Testis (tissue), 3 donors: ENCODE results near the gene TUBB3. TPM values are rescaled to one million over a fixed set of nuclear protein-coding genes. Genes with fewer than 3 reads are reported as not detected.
"Not testable (repeated sequence)": the region's sequence is repeated elsewhere in the genome, so short reads cannot be mapped to it uniquely, and the experiment has no call there.

Source experiments
- DNase-seq: peaks from one replicate; pipeline ENCODE4 v3.0.0-alpha.2; 2019
- H3K27ac ChIP-seq, 2 donors: fragments of 200-600 bp; sonication (generic); one replicate each; pipeline ENCODE4 v1.5.1; 2019
- H3K27me3 ChIP-seq: fragments of 200-600 bp; sonication (generic); one replicate; pipeline ENCODE4 v1.5.1; 2019
- H3K36me3 ChIP-seq: fragments of 200-600 bp; sonication (generic); one replicate; pipeline ENCODE4 v1.5.1; 2017; ENCODE audit warnings: low read depth; ENCODE audit errors: missing control alignments
- H3K4me1 ChIP-seq: fragments of 200-600 bp; sonication (generic); one replicate; pipeline ENCODE4 v1.5.1; 2019
- H3K4me3 ChIP-seq, 2 donors: fragments of 200-600 bp; sonication (generic); one replicate each; pipeline ENCODE4 v1.5.1; 2017 to 2019
- H3K9me3 ChIP-seq: fragments of 200-600 bp; sonication (generic); one replicate; pipeline ENCODE4 v1.5.1; 2017
- POLR2A ChIP-seq: fragments of 450-650 bp; IDR thresholded peaks from one replicate; pipeline ENCODE4 v1.6.1; 2017; ENCODE audit warnings: antibody characterized with exemption, mild to moderate bottlenecking, moderate library complexity
- WGBS, 2 donors: methylation state at CpG; one replicate each; pipeline ENCODE4 v1.1.5; 2018; 5-methylcytosine and 5-hydroxymethylcytosine counted together
- intact Hi-C: fragments of 100-400 bp; cut with DNase I; formaldehyde crosslinking; loops from one replicate; pipeline ENCODE4 v1.15.1; 2023; ENCODE audit warnings: low total_unique reads
- polyA plus RNA-seq: library from polyadenylated mRNA; stranded (reverse); fragments of 350-450 nt; fragmentation: Illumina TruSeq; extraction: RNeasy Lipid Tissue Mini Kit (QIAGEN cat#74804); gene quantifications from one replicate; pipeline ENCODE4 v1.2.3, GENCODE V29; 2014; ENCODE audit warnings: low read depth, low replicate concordance; ENCODE audit not compliant: insufficient read depth
- total RNA-seq, 2 donors: library from RNA; depleted of rRNA; stranded (reverse); fragments of >200 nt; gene quantifications; one replicate each; pipeline ENCODE4 v1.2.3, GENCODE V29; 2016
- TF ChIP-seq, protein P1 (sequence below), 3 experiments: fragments of 450-650 bp in 2 of 3; fragments of 200-600 bp in 1 of 3; sonication (generic) in 1 of 3; IDR thresholded peaks; one replicate each; pipeline ENCODE4 v1.5.1; 2016 to 2019; ENCODE audit warnings: antibody characterized with exemption in 3 of 3, mild to moderate bottlenecking in 2 of 3, moderate library complexity in 1 of 3

TUBB3 gene
- total and polyA plus RNA-seq, 3 donors from 2014 or later = 38.8 to 61.7 (median 56.5) TPM

DNA sequence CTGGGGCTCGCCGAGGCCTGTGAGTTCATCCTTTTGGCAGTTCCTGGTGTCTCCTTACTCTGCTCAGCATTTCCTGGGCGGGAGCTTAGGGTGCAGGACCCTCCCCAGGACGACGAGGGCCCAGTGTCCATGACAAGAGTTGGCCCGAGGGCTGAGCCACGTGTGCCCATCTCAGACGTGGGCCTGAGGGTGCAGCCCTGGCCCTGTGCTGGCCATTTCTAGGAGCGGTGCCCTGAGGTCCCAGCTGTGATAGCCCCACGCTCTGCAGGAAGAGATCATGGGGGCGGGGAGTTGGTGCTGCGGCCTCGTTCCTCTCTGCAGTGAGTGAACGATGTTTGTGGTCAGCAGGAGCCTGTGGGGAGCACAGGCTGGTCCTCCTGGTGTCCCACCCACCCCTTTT, 10.5 kb upstream of the TUBB3 start:
- Histone ChIP-seq H3K27me3 (no peaks in the 10 kb centered on the region), H3K27ac (no peak overlapping the region), H3K4me1 (peaks cover 9% of the 10 kb centered on the region), H3K9me3 (no peaks in the 10 kb centered on the region), H3K36me3 (no peaks in the 10 kb centered on the region), H3K4me3 (no peak overlapping the region)
- DNase-seq = no peak
- intact Hi-C loops = no loop called here
- TF ChIP-seq, protein P1, sequence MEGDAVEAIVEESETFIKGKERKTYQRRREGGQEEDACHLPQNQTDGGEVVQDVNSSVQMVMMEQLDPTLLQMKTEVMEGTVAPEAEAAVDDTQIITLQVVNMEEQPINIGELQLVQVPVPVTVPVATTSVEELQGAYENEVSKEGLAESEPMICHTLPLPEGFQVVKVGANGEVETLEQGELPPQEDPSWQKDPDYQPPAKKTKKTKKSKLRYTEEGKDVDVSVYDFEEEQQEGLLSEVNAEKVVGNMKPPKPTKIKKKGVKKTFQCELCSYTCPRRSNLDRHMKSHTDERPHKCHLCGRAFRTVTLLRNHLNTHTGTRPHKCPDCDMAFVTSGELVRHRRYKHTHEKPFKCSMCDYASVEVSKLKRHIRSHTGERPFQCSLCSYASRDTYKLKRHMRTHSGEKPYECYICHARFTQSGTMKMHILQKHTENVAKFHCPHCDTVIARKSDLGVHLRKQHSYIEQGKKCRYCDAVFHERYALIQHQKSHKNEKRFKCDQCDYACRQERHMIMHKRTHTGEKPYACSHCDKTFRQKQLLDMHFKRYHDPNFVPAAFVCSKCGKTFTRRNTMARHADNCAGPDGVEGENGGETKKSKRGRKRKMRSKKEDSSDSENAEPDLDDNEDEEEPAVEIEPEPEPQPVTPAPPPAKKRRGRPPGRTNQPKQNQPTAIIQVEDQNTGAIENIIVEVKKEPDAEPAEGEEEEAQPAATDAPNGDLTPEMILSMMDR (IDR thresholded peaks at IDR 0.05) = no peak
- no peak for TF ChIP-seq POLR2A
- WGBS, 2 donors = 40 to 78% methylated on average over 2 to 14 of the region's 14 CpGs

- TF ChIP-seq, protein P1 (IDR thresholded peaks at IDR 0.05) = no peak
- no peak for TF ChIP-seq POLR2A
- no peak for DNase-seq
- Histone ChIP-seq H3K36me3 (no peaks in the 10 kb centered on the region), H3K27ac (no peak overlapping the region), H3K4me1 (peaks cover 19% of the 10 kb centered on the region), H3K9me3 (no peaks in the 10 kb centered on the region), H3K4me3 (no peak overlapping the region), H3K27me3 (no peaks in the 10 kb centered on the region)
- 76 to 83% methylated on average over 28 to 30 of the region's 30 CpGs for WGBS, 2 donors
- intact Hi-C loops = no loop called here
These were observed 9.4 kb upstream of the TUBB3 start for GRCh38 chr16:89913408-89914387.

DNA sequence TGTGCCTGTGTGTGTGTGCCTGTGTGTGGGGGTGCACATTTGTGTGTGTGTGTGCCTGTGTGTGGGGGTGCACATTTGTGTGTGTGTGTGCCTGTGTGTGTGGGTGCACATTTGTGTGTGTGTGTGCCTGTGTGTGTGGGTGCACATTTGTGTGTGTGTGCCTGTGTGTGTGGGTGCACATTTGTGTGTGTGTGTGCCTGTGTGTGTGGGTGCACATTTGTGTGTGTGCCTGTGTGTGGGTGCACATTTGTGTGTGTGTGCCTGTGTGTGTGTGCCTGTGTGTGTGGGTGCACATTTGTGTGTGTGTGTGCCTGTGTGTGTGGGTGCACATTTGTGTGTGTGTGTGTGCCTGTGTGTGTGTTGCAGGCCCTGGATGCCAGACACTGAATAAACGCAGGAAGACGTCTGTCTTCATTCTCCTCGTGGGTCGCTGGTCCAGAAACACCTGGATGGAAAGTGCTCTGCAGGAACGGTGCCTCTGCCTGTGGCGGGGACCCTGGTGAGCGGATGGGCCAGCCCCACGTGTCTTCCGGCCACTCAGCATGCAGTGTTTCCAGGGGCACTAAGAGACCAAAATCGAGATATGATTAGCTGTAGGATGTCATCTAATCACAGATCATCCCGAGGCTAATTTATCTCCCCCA, 8.4 kb upstream of the TUBB3 start:
- 58 to 66% methylated on average over 11 of the region's 11 CpGs for WGBS, 2 donors
- H3K27ac ChIP-seq, intact Hi-C loops: not testable (repeated sequence)

GRCh38 chr16:89915303-89916232, 7.6 kb upstream of the TUBB3 start:
- H3K36me3 ChIP-seq = no peaks in the 10 kb centered on the region
- H3K4me1 ChIP-seq = peaks cover 14% of the 10 kb centered on the region
- TF ChIP-seq, protein P1 (IDR thresholded peaks at IDR 0.05) = no peak
- no peak for TF ChIP-seq POLR2A
- H3K27me3 ChIP-seq = no peaks in the 10 kb centered on the region
- DNase-seq = no peak
- intact Hi-C loops = no loop called here
- H3K9me3 ChIP-seq = no peaks in the 10 kb centered on the region
- no peak overlapping the region for H3K27ac ChIP-seq
- WGBS, 2 donors = 84 to 92% methylated on average over 12 to 40 of the region's 40 CpGs
- no peak overlapping the region for H3K4me3 ChIP-seq

More for the DNA sequence above, 8.4 kb upstream of the TUBB3 start:
- DNase-seq, H3K27me3 ChIP-seq, H3K36me3 ChIP-seq, H3K4me3 ChIP-seq, H3K9me3 ChIP-seq: not testable (repeated sequence)
- H3K4me1 ChIP-seq = peaks cover 18% of the 10 kb centered on the region
